Breast epithelium (tissue), 3 donors: ENCODE data around the gene DTNB.

ENCODE experiments used
- CTCF ChIP-seq, 3 donors: fragments of 450-650 bp; IDR thresholded peaks; one replicate each; pipeline ENCODE4 v1.5.1; 2016 to 2017; ENCODE audit warnings: antibody characterized with exemption in 3 of 3, mild to moderate bottlenecking in 3 of 3, moderate library complexity in 3 of 3
- POLR2A ChIP-seq: fragments of 450-650 bp; IDR thresholded peaks from one replicate; pipeline ENCODE4 v1.6.1; 2016; ENCODE audit warnings: antibody characterized with exemption, mild to moderate bottlenecking, moderate library complexity
- POLR2AphosphoS5 ChIP-seq, 3 donors: sonication (generic); formaldehyde crosslinking; IDR thresholded peaks; one replicate each; pipeline ENCODE4 v1.6.1; 2017; ENCODE audit warnings: antibody characterized with exemption in 3 of 3

DNA sequence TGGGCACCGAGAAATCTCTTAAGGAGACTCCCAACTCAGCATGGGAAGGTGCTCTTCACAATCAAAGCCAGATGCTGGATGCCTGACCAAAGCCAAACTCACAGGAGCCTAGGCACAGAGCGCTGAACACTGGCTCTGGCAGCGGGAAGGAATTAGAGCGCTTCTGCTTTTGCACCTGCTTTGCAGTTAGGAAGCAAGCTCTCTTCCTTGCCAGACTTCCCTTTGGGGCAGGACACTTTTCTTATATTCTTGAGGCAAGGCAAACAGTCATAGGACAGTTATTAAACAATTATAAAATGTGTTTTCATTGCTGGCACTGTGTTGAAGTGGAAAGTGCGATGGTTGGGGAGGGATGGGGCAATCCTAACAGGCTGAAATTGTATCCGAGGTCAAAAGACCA lies 252.1 kb downstream of the DTNB start:
- TF ChIP-seq CTCF (IDR thresholded peaks at IDR 0.05) = no peak
- TF ChIP-seq POLR2A = no peak
- no peak for TF ChIP-seq POLR2AphosphoS5 (IDR thresholded peaks at IDR 0.05)
